Activated T-cell treated with anti-CD3 and anti-CD28 coated beads for 4 hours (primary cell): Measurements from ENCODE around the gene CCM2.

ENCODE experiments used
- DNase-seq: peaks from one replicate; pipeline ENCODE4 v3.0.0-alpha.2; 2020

Gene CCM2

GRCh38 chr7:45071528-45071927, 71.5 kb downstream of the CCM2 start:
- DNase-seq = no peak

- DNase-seq = no peak
These were observed 72.4 kb downstream of the CCM2 start for GRCh38 chr7:45072131-45073030.

GRCh38 chr7:45073031-45073785, 73.2 kb downstream of the CCM2 start:
- no peak for DNase-seq

- DNase-seq = no peak
These were observed 74.0 kb downstream of the CCM2 start for GRCh38 chr7:45073786-45074527.

GRCh38 chr7:45074528-45075354, 74.7 kb downstream of the CCM2 start:
- DNase-seq = no peak

GRCh38 chr7:45075355-45075644, 75.3 kb downstream of the CCM2 start:
- DNase-seq = no peak

GRCh38 chr7:45075871-45076796, 76.1 kb downstream of the CCM2 start:
- DNase-seq = no peak

GRCh38 chr7:45076946-45077345, 76.9 kb downstream of the CCM2 start:
- DNase-seq = no peak

- no peak for DNase-seq
These were observed 77.6 kb downstream of the CCM2 start for GRCh38 chr7:45077579-45077978.

GRCh38 chr7:45078125-45078681, 78.2 kb downstream of the CCM2 start:
- no peak for DNase-seq

GRCh38 chr7:45080265-45080957, 80.4 kb downstream of the CCM2 start:
- DNase-seq = no peak

- no peak for DNase-seq
These were observed 81.1 kb downstream of the CCM2 start for GRCh38 chr7:45080958-45081669.

- no peak for DNase-seq
These were observed 81.6 kb downstream of the CCM2 start for GRCh38 chr7:45081670-45081974.

GRCh38 chr7:45082031-45082830, 82.2 kb downstream of the CCM2 start:
- DNase-seq = no peak

- no peak for DNase-seq
These were observed 82.9 kb downstream of the CCM2 start for GRCh38 chr7:45082831-45083331.

GRCh38 chr7:45084336-45084735, 84.3 kb downstream of the CCM2 start:
- no peak for DNase-seq

GRCh38 chr7:45084901-45085618, 85.1 kb downstream of the CCM2 start:
- no peak for DNase-seq

- DNase-seq = no peak
These were observed 85.7 kb downstream of the CCM2 start for GRCh38 chr7:45085619-45086200.
